HUDEP-2 (cell line): ENCODE measurements around the gene GARNL3.

ENCODE experiments used
- DNase-seq, 76 experiments: peaks; one replicate each; lab custom pipeline; 2025; ENCODE audit not compliant: unreplicated experiment in 76 of 76; lab: John Stamatoyannopoulos, UW

GARNL3 gene

DNA sequence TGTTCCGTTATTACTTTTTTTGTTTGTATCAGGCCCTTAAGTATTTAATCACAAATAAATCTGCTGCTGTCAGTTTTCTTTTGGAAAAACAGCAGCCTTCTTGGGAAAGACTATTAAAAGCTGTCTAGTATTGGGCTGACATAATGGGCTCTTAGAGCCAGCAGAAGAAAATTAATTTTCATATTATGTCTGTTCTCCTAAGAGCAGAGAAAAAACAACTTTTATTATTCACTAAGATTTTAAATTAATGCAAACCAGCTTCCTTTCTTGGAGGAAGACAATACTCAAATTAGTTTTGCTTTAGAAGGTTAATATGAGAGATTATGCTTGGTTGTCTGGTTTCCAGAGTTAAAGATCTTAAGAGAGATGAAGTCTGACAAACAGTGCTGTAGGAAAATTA, 30.6 kb upstream of the GARNL3 start:
- no peak for DNase-seq

DNA sequence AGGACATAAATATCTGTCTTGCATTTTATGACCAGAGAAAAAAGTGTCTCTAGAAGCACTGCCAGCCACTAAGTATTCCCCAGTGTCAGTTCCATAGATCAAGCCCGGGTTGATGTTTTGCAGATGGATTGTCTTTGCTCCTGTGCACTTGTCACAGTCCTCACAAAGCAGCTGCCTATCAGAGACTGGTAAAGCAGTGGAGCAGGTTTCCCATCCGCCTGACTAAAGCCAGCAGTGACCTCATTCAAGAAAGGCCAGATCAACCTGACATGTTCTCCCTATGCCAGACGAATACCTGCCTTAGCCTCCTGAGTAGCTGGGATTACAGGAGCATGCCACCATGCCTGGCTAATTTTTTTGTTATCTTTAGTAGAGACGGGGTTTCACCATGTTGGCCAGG, 26.8 kb upstream of the GARNL3 start:
- DNase-seq: no peak

DNA sequence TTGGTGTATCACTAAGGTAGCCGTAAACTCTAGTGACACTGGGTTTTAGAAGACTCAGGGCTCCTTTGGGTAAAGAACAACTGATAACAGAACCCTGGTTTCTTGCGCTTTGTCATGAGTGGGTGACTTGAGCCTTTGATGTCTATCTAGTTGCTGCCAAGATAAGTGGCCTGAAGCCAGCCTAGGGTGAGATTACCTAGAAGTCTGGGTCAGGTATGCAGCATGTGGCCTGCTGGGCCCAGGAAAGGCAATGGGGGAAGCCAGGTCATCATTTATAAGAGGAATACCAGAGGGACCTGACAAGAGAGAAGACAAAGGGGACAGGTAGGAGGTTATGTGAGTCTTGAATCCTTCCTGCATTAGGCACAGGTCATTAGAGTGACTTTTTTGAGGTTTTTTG, 23.2 kb upstream of the GARNL3 start:
- no peak for DNase-seq

DNA sequence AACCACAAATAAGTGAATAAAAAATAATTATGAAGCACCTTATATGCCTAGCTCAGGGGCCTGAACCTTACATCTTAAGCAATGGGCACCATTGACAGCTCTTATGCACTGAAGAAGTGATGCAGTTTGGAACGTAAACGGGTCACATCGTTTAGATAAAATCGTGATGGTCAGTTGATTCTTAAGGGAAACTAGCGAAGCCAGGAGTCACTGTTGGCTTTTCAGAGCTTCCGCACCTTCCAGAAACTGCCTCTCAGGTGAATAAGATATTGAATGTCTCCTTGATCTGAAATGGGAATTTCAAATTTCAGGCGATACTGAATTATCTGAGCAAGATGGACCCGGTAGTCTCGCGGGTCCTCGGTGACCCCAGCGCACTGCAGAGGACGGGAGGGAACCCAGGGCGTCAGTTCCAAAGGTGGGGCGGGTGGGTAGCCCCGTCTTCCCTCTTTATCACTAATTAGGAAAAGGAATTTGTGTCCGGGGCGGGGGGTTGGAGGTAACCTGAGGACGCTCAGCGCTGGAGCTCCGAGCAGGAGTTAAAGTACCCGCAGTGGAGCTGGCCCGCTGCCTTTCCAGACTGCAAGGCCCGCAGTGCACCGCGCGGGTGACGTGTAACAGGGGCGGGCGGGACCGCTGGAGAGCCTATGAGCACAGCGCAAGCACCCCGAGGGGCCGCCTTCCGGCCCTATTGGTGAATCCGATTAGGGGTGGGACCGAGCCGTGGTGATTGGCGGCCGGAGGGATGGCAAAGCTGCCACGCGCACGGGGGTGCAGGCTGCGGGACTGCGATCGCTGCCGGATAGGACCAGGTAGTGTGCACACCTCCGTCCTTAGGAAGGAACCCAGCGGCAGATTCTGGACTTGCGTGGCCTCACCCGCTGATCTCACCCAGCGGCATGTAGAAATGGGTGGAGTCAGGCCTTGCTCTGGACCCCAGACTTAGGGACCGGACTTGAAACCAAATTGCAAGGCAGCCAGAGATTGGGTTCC, 19.7 kb upstream of the GARNL3 start:
- DNase-seq: peak in 71 of 76 experiments; percentile 9 to 91 (median 69)

DNA sequence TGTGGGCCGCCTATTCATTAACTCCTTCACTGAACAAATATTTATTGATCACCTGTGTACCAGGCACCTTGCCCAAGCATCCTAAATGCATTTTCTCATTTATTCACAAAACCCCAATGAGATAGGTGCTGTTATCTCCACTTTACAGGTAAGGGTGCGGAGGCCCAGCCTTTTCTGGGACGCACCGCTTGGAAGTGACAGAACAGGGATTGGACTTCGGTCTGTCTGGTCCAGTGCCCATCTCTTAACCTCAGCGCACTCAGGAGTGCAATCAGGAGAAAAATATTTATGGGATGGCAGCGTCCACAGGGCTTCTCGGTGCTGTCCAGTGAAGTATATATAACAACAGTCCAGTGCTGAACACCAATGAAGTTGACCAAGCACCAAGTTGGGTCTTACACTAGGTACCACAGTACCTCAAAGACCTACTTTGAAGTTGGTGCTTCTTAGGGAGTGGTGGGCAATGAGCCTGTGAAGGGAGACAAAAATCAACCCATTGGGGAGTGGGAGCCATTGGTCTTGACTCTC, 18.9 kb upstream of the GARNL3 start:
- DNase-seq: no peak

DNA sequence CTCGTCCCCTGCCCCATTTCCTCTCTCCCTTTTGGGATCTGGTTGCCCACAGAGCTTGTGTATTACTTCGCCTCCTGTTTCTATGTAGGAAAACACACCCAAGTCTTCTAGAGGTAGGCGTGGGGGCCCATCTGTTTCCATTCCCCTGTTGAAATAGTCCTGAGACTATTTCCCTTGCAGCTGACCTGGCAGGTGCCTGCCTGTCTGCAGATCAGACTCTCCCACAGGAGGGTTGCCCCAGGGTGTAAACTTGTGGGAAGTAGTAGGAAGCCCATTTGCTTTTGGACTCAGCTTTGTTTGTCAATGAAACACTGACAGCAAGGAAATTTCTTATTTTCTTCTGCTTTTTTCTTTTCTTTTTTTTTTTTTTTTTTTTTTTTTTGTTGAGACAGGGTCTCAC, 16.3 kb upstream of the GARNL3 start:
- no peak for DNase-seq

DNA sequence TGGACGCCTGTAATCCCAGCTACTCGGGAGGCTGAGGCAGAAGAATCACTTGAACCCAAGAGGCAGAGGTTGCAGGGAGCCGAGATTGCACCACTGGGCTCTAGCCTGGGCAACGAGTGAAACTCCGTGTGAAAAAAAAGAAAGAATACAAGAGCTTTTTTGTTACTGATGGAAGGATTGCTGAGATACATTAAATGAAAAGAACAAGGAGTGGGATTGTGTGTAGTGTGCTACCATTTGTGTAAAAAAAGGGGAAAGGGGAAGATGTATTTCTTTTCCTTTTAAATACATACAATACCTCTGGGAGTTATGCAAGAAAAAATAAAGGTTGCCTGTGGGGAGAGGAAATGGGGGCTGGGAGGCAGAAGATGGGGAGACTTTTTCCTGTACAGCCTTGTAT, 14.7 kb upstream of the GARNL3 start:
- DNase-seq: no peak

DNA sequence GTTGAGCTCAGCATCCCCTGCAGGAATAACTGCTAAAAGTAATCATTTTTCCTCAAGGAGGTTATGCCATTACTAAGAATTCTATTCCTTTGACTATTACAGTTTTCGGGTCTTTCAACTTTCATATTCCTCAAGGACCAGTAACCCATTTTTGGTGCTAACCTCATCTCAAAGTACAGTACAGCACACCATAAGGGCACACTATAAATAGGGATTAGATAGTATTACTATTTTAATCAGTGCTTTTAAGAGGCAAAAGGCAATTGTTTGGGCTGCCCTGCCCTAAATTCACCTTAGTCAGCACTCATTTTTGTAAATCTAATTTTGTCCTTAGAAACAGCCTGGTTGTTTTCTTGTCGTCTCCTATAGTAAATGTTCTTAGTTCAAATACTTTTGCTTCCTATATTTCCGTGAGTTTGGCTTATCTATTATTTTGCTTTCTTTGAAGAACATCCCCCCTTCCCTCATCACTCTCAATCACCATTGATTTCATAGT, 13.6 kb upstream of the GARNL3 start:
- no peak for DNase-seq

DNA sequence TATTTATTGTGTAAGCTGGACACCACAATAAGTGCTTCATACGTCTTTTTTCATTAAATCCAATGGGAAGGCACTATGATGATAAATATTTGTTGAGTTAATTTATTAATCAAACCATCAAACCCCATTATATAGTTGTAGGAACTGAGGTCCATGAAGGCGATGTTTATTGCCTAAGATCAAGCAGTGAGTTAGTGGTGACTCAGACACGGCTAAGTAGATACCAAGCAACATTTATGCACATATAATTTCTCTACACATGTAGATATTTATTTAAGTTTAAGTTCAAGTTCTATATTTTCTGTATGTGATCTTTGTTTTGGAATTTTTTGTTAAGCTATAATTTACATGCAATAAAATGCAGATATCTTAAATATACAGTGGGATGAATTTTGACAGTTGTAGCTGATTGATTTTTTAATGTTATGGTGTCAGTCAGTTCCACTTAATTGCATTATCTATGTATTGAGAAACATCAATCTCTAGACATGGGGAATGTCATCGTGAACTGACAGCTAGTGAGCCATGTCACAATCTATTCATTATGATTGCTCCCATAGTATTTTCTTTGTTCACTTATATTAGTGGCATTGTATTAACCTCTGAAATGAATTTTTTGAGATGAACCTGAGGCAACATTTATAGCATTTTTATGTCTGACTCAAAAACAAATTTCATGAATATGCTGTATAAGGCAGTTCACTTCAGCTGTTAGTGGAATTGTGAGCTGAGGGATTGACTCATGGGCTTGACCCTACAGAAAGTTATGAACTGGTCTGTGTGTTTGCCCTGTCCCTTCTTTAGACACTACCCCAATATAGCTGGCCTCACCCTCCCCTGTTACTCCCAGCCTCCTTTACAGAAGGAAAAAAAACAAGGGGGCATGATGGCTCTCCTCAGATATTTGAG, 11.9 kb upstream of the GARNL3 start:
- DNase-seq: no peak

DNA sequence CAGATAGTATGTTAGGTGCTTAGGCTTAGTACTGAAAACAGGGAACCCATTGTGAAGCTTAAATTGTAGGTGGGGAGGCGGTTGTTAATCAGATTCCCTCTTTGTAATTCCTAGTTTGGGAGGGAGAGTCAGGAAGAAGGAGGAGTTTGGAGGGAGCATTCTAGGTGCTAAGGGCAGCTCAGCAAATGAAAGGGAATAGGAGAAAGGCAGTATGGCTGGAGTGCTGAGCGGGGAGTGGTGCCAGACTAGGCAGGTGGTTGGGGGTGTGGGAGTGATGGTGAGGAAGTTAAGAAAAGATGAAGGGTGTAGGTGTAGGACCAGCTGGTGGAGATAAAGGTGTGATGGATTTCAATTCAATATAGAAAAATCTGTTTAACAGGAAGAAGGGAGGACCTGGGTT, 11.1 kb upstream of the GARNL3 start:
- DNase-seq: no peak

DNA sequence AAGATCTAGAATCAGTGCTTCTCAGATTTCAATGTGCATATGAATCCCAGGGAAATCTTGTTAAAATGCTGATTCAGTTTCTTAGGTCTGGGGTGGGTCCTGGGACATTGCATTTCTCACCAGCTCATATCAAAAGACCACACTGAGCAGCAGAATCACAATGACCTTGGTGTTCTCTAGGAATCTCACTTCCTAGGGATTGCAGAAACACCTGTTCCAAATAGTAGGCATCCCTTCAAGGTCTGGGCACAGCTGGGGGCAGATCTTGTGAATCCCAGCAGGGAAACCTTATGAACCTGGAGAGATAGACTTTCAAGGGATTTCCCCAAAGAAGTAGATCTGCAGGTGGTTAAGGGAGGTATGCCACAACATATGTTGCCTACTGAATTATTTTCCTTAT, 8.9 kb upstream of the GARNL3 start:
- DNase-seq: no peak

DNA sequence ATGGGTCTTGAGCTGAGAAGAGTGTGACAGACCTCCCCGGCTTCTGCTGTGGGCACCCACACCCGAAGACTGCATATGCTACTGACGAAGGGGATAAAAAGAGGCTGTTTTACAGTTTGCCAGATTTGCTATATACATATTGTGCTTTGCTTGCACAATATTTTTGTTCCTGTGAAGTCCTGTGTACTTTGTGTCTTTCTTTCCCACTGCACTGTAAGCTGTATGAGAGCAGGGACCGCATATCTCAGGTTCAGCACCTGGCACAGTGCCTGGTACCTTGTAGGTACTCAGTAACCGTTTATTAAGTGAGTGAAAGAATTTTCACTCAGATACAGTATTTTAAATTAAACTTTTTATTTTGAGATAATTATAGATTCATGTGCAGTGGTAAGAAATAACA, 8.2 kb upstream of the GARNL3 start:
- DNase-seq: no peak

DNA sequence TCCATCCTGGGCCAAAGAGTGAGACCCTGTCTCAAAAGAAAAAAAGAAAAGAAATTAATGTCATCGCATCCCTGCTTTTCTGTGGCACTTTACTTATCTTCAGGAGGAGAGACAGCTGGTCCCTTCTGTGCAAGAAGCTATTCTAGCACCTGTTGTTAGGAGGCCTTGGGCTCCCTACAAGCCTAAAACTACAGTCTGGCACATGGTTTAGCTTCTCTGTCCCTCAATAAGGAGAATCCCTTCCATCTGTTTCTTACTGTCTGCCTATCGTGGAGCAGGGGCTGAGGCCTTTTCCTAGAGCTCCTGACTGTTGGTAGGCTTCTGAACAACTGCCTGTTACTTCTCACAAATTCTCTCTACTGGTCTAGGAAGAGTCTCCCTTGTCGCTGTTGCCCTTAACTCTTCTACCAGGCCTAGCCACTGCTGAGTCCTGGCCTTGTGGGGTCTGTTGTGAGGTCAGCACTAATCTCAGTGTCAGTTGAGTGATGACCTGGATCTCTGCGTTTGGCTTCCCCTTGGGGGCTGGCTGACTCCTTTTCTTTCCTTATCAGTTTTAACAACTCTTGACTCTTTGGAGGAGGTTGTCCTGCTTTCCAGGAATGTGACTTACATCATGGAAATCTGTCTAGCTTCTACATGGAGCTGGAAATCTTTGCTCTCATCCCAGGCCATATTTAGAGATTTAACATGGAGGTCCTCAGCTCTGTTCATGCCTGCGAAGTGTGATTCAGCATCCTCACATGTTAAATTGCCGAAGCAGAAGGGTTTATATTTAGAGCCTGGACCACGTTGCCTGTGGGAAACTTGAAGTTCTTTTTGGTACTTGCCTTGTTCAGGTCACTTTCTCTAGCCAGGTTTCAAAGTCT, 5.7 kb upstream of the GARNL3 start:
- DNase-seq: no peak

DNA sequence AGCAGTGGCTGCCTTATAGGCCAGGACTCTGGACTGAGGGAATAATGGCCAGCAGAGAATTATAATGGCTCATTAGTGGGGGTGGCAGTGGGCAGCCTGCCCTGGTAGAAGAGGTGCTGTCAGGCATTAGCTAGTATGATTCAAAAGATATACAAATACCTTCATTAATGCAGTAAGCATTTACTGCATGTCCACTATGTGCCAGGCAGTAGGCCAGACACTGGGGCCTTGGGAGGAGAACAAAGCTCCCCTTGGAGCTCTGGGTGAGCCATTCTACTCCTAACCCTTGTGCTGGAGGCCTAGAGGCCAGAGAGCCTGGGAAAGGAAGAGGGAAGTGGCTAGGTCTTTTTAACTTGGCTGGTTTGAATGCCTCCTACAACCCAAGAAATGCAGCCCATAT, 2.0 kb upstream of the GARNL3 start:
- DNase-seq: no peak

DNA sequence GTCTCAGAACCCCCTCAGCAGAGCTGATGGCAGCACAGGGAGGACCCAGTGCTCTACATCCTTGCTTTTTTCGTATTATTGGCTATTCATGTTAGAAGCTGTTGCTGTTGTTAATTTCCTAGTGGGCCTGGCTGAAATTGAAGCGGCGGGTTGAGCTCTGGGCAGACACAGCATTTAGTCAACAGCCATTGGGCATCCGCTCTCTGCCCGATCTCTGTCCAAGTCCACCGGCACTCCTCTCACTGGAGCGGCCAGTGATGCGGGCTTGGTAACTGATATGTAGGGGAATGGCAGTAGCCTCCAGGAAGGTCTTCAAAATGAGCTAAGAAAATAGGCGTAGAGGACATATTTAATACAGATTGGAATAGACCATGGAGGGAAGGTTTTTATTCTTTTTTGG, 1.3 kb upstream of the GARNL3 start:
- DNase-seq: no peak

DNA sequence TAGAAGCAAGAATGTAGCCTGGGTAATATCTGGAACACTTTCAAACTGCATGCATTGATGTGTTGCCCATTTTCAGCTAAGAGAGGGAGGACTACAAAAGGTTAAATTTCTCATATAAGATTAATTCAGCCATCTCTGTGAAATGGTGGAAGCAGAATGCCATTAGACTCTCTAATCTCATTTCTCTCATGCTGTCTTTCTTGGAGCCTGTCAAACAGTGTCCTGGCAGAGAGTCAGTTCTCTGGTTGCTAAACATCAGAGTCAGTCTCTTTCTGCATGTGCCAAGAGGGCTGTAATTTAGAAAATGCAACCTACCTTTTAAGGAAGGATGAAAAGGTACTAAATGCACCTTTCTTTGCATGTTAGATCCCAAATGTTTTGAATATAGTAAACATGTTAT, 910 bp upstream of the GARNL3 start:
- no peak for DNase-seq

DNA sequence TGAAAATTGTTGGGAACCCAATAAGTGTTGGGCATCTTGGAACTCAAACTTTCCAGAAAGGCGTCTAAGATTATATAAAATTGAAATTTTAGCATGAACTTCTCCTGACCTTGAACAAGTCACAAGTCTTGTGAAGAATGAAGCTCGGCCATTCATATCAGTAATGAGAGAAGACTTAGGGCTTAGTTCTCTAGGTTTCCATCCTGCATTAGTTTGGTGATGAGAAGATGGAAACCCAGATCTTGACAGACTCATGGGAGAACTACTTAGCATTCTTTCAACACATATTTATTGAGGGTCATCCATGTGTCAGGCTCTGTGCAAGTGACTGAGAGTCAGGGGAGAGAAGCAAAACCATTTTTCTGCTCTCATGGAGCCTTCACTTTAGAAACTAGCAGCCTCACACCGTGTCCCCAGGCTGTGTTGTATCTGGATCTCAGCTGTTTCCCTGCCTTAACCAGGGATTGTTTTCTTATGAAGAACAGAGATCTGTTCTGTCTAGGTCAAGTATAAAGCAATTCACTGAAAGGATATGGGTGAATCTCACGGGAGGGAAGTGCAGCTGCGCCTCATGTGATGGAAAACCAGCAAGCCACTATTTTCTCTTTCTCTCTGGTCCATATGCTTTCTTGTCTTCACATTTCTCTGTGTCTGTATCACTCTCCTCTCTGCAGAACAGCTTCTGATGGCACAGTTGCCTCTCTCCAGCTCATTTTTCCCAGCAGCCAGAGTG, 3.4 kb downstream of the GARNL3 start:
- DNase-seq: no peak

DNA sequence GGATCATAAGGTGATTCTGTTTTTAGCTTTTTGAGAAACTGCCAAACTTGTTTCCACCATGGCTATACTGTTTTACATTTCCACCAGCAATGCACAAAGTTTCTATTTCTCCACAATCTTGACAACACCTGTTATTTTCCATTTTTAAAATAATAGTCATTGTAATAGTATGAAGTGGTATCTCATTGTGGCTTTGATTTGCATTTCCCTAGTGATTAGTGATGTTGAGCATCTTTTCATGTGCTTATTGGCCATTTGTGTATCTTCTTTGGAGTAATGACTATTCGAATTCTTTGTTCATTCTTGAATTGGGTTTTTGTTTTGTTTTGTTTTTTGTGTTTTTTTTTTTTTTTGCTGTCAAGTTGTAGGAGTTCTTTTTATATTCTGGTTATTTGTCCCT, 4.9 kb downstream of the GARNL3 start:
- no peak for DNase-seq

DNA sequence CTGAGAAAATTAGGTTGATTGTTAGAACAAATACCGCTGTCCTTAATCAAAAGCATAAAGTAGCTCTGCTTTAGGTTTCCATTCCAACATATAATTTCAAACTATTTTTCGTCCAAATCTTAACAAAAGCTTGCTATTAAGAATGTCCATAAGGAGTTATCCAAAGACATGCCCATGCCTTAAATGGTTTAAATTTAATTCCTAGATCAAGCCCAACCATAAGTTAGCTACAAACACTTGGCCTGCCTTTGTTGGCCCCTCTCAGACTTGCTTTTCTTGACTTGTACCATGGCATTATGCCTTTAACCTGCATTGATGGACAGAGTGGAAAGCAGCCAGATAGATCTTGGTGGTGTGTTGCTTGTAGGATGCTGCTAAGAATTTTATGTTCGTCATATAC, 8.8 kb downstream of the GARNL3 start:
- DNase-seq: no peak

DNA sequence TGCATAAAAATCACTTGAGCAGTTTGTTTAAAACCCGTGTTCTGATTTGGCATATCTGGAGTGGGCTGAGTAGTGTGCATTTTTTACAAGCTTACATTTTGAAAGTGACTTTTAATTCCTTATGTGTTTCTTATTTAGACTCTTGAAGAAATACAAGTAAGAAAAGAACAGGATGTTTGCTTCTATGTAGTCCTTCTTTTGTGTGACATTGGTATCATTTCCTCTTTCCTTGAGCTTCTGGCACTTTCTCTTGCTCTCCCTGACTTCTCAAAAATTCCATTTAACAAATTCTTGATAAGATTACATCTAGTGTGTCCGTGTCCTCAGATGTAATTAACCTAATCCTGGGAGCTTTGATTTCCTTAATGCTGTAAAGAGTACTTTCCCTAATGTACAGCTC, 12.5 kb downstream of the GARNL3 start:
- DNase-seq: no peak
